ENCODE results near the gene GNG14. TPM values are rescaled to one million over a fixed set of nuclear protein-coding genes. Genes with fewer than 3 reads are reported as not detected.
"Not testable (repeated sequence)": the region's sequence is repeated elsewhere in the genome, so short reads cannot be mapped to it uniquely, and the experiment has no call there.

The GNG14 gene
- total RNA-seq, 1 donor from 2014 or later, result not detected

DNA sequence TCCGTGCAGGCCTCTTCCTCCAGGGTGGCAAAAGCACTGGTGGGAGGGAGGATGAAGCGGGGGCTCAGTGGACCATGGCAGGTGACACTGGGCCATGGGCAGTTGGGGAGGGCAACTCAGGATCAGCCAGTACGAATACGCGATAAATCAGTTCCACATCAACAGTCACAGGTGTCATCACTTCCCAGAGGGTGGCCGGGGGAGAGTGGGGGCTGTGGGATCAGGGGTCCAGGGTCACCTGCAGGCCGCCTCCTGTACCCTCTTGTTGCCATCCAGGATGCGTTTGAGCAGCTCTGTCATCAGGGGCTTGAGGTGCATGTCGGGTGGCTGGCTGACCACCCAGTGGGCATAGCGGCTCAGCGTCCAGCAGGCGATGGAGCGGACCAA is 18.5 kb downstream of the GNG14 start:
- Mint-ChIP-seq H3K9me3 (ENCODE audit: low read depth) (no peaks in the 10 kb centered on the region), H3K36me3 (ENCODE audit: insufficient read depth) (peaks cover 31% of the 10 kb centered on the region), H3K4me1 (ENCODE audit: low read depth) (no peaks in the 10 kb centered on the region), H3K27me3 (no peaks in the 10 kb centered on the region), H3K4me3 (ENCODE audit: low read depth) (no peak overlapping the region), H3K27ac (no peak overlapping the region)
- DNase-seq (ENCODE audit: low spot score, unreplicated experiment), result no peak
- TF ChIP-seq, protein P1, sequence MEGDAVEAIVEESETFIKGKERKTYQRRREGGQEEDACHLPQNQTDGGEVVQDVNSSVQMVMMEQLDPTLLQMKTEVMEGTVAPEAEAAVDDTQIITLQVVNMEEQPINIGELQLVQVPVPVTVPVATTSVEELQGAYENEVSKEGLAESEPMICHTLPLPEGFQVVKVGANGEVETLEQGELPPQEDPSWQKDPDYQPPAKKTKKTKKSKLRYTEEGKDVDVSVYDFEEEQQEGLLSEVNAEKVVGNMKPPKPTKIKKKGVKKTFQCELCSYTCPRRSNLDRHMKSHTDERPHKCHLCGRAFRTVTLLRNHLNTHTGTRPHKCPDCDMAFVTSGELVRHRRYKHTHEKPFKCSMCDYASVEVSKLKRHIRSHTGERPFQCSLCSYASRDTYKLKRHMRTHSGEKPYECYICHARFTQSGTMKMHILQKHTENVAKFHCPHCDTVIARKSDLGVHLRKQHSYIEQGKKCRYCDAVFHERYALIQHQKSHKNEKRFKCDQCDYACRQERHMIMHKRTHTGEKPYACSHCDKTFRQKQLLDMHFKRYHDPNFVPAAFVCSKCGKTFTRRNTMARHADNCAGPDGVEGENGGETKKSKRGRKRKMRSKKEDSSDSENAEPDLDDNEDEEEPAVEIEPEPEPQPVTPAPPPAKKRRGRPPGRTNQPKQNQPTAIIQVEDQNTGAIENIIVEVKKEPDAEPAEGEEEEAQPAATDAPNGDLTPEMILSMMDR (IDR thresholded peaks at IDR 0.05; ENCODE audit: unreplicated experiment), result no peak

DNA sequence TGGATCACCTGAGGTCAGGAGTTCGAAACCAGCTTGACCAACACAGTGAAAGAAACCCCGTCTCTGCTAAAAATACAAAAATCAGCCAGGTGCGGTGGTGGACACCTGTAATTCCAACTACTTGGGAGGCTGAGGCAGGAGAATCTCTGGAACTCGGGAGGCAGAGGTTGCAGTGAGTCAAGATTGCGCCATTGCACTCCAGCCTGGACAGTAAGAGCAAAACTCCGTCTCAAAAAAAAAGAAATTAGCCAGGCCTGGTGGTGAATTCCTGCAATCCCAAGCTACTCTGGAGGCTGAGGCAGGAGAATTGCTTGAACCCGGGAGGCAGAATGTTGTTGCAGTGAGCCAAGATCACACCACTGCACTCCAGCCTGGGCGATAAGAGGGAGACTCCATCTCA is 20.8 kb downstream of the GNG14 start:
- DNase-seq (ENCODE audit: low spot score, unreplicated experiment), result no peak
- Mint-ChIP-seq H3K27me3 (no peaks in the 10 kb centered on the region), H3K27ac (no peak overlapping the region), H3K9me3 (ENCODE audit: low read depth) (no peaks in the 10 kb centered on the region), H3K4me3 (ENCODE audit: low read depth) (no peak overlapping the region), H3K4me1 (ENCODE audit: low read depth) (no peaks in the 10 kb centered on the region), H3K36me3 (ENCODE audit: insufficient read depth) (peaks cover 32% of the 10 kb centered on the region)
- TF ChIP-seq, protein P1 (IDR thresholded peaks at IDR 0.05; ENCODE audit: unreplicated experiment), result no peak

DNA sequence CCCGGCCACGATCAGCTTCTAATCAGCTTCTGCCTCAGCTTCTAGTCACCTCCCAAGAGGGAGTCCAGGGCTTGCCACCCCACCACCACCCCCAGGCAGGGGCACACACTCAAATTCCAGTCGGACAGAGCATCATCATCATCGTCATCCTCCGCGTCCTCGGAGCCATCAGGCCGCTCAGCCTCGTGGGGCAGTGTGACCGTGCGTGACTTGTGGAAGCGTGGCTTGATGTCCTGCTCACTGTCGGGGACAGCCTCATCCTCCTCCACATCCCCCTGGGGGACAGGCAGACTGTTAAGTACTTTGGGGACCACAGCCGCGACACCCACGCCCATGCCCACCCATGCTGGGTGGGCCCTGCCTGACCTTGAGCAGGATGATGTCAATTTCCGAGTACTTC is 23.4 kb downstream of the GNG14 start:
- H3K4me3 Mint-ChIP-seq (ENCODE audit: low read depth), result no peak overlapping the region
- TF ChIP-seq, protein P1 (IDR thresholded peaks at IDR 0.05; ENCODE audit: unreplicated experiment), result no peak
- peaks cover 32% of the 10 kb centered on the region for H3K36me3 Mint-ChIP-seq (ENCODE audit: insufficient read depth)

DNA sequence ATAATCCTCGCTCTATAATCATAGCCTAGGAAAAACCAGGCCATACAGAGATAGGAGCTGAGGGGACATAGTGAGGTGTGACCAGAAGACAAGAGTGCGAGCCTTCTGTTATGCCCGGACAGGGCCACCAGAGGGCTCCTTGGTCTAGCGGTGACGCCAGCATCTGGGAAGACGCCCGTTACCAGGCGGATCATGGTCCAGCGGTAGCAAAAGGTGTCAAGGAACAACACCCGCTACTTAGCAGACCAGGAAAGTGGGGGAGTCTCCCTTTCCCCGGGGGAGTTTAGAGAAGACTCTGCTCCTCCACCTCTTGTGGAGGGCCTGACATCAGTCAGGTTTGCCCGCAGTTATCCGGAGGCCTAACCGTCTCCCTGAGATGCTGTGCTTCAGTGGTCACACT is 24.3 kb downstream of the GNG14 start:
- H3K9me3 Mint-ChIP-seq (ENCODE audit: low read depth); DNase-seq (ENCODE audit: low spot score, unreplicated experiment); H3K27me3 Mint-ChIP-seq; H3K4me1 Mint-ChIP-seq (ENCODE audit: low read depth); H3K4me3 Mint-ChIP-seq (ENCODE audit: low read depth); H3K27ac Mint-ChIP-seq: not testable (repeated sequence)
- H3K36me3 Mint-ChIP-seq (ENCODE audit: insufficient read depth), result peaks cover 34% of the 10 kb centered on the region
- TF ChIP-seq, protein P1 (IDR thresholded peaks at IDR 0.05; ENCODE audit: unreplicated experiment), result peak; percentile 47

More for the DNA sequence above, 23.4 kb downstream of the GNG14 start:
- Mint-ChIP-seq H3K9me3 (ENCODE audit: low read depth) (no peaks in the 10 kb centered on the region), H3K27ac (no peak overlapping the region), H3K27me3 (no peaks in the 10 kb centered on the region), H3K4me1 (ENCODE audit: low read depth) (no peaks in the 10 kb centered on the region)
- DNase-seq (ENCODE audit: low spot score, unreplicated experiment), result no peak

DNA sequence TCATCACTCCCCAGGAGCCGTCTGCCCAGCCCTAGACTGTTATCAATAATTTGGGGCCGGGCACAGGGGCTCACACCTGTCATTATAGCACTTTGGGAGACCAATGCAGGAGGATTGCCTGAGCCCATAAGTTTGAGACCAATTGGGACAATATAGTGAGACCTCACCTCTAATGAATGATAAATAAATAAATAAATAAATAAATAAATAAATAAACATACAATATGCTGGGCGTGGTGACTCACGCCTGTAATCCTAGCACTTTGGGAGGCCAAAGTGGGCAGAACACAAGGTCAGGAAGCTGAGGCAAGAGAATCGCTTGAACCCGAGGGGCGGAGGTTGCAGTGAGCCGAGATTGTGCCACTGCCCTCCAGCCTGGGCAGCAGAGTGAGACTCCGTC is 25.5 kb downstream of the GNG14 start:
- not testable (repeated sequence) for H3K27ac Mint-ChIP-seq; H3K9me3 Mint-ChIP-seq (ENCODE audit: low read depth); H3K4me1 Mint-ChIP-seq (ENCODE audit: low read depth); H3K27me3 Mint-ChIP-seq; DNase-seq (ENCODE audit: low spot score, unreplicated experiment); H3K4me3 Mint-ChIP-seq (ENCODE audit: low read depth)
- peaks cover 34% of the 10 kb centered on the region for H3K36me3 Mint-ChIP-seq (ENCODE audit: insufficient read depth)

DNA sequence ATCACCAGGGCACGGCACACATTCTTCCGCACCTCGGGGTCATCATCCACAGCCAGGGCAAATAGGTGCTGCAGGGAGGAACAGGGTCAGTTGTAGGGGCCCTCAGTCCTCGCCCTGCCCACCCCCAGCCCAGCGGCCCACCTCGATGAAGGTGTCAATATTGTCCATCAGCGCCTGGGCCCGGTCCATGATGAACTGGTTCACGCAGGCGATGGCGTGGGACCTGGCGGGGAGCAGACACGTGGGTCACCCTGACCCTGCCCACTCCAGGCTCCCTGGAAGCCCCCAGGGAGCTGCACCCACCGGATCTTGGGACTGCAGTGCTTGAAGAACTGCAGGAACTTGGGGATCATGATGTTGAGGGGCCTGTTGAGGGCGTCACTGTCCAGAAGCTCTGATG is 27.3 kb downstream of the GNG14 start:
- no peaks in the 10 kb centered on the region for H3K27me3 Mint-ChIP-seq
- no peaks in the 10 kb centered on the region for H3K9me3 Mint-ChIP-seq (ENCODE audit: low read depth)
- H3K36me3 Mint-ChIP-seq (ENCODE audit: insufficient read depth), result peaks cover 31% of the 10 kb centered on the region
- TF ChIP-seq, protein P1 (IDR thresholded peaks at IDR 0.05; ENCODE audit: unreplicated experiment), result no peak
- no peak overlapping the region for H3K4me3 Mint-ChIP-seq (ENCODE audit: low read depth)
- DNase-seq (ENCODE audit: low spot score, unreplicated experiment), result no peak
- H3K4me1 Mint-ChIP-seq (ENCODE audit: low read depth), result peaks cover 3% of the 10 kb centered on the region
- H3K27ac Mint-ChIP-seq, result no peak overlapping the region

Measured in progenitor cell of endocrine pancreas (in vitro differentiated cells).